A549 treated with AZD9567 at 1 μM for 4 hours (cell line): ENCODE data around the gene GPHB5. TPM values are rescaled to one million over a fixed set of nuclear protein-coding genes. Genes with fewer than 3 reads are reported as not detected.

Source experiments
- total RNA-seq: library from RNA; stranded (reverse); fragments of 200-300 nt; extraction: Qiagen RNA extraction; gene quantifications from 5 replicates; pipeline ENCODE4 v1.2.3, GENCODE V29; 2022; ENCODE audit not compliant: insufficient read depth

Gene GPHB5, protein sequence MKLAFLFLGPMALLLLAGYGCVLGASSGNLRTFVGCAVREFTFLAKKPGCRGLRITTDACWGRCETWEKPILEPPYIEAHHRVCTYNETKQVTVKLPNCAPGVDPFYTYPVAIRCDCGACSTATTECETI
- total RNA-seq = not detected in 5 replicates

GRCh38 chr14:63318835-63319234 is at the start of gene GPHB5:
GPHB5 (minus strand) TSS chr14:63318935; CDS start chr14:63317849, 1,086 bp downstream.

Other genes starting within 250 kb of the GPHB5 start
- not detected in 5 replicates for gene RHOJ, start 114.5 kb downstream of the GPHB5 start, total RNA-seq
- 21.0 to 25.1 TPM (median 23.7 TPM) in 5 replicates for gene PPP2R5E, start 224.4 kb upstream of the GPHB5 start, total RNA-seq